ENCODE measurements around the gene MTG2.

Gene MTG2

GRCh38 chr20:62225026-62225425, 42.2 kb downstream of the MTG2 start:
- no peak for TF ChIP-seq CTCF (IDR thresholded peaks at IDR 0.05; ENCODE audit: low read depth, low read length)
- no peak for DNase-seq (ENCODE audit: extremely low read depth, low read depth)

- TF ChIP-seq CTCF (IDR thresholded peaks at IDR 0.05; ENCODE audit: low read depth, low read length): no peak
- no peak for DNase-seq (ENCODE audit: extremely low read depth, low read depth)
Measured at GRCh38 chr20:62225820-62226635, 43.2 kb downstream of the MTG2 start.

- DNase-seq (ENCODE audit: extremely low read depth, low read depth): no peak
- TF ChIP-seq CTCF (IDR thresholded peaks at IDR 0.05; ENCODE audit: low read depth, low read length): no peak
Measured at GRCh38 chr20:62226707-62227590, 44.1 kb downstream of the MTG2 start.

- DNase-seq (ENCODE audit: extremely low read depth, low read depth): no peak
- TF ChIP-seq CTCF (IDR thresholded peaks at IDR 0.05; ENCODE audit: low read depth, low read length): no peak
Measured at GRCh38 chr20:62227591-62227976, 44.8 kb downstream of the MTG2 start.

- no peak for DNase-seq (ENCODE audit: extremely low read depth, low read depth)
Measured at GRCh38 chr20:62227977-62228958, 45.4 kb downstream of the MTG2 start.

More at GRCh38 chr20:62227977-62228958, 45.4 kb downstream of the MTG2 start:
- TF ChIP-seq CTCF (IDR thresholded peaks at IDR 0.05; ENCODE audit: low read depth, low read length): no peak
